ENCODE measurements around the gene ATXN2. TPM values are rescaled to one million over a fixed set of nuclear protein-coding genes. Genes with fewer than 3 reads are reported as not detected.

The ATXN2 gene
- total RNA-seq, 1 experiment from 2014 or later: 72.9 TPM

DNA sequence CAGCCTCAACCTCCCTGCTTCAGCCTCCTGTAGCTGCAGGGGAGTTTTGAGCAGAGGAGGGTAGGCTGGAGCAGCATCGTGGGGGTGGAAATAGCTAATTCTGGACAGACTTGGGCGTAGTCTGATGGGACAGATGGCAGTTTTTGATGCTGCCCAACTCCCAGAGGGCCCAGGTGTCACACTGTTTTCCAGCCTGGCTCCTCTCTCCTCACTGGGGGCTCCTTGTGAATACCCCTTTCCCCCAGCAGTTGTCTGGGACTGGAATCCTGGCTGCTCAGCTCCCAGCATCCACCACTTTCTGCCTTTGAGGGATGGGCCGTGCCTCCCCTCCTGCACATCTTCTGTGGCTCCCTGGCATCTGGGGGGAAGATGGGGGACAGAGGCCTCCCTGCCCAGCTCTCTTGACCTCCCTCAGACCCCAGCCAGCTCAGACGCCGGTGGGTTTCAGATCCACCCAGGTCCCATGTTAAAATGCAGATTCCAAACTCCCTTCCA, 159.4 kb downstream of the ATXN2 start:
- no peaks in the 10 kb centered on the region for H3K27me3 ChIP-seq (ENCODE audit: insufficient read depth, low read length)
- H2AFZ ChIP-seq (ENCODE audit: low read length): no peak overlapping the region
- H2BK12ac ChIP-seq (ENCODE audit: insufficient read length, low read depth, low read length): no peak overlapping the region
- H2BK15ac ChIP-seq (ENCODE audit: low read depth, low read length): no peak overlapping the region
- no peak overlapping the region for H2AK5ac ChIP-seq (ENCODE audit: insufficient read length, low read length)
- no peak overlapping the region for H3K14ac ChIP-seq (ENCODE audit: insufficient read depth, low read length)
- no peak overlapping the region for H3K23ac ChIP-seq (ENCODE audit: insufficient read length, low read depth, low read length)
- no peaks in the 10 kb centered on the region; the same call in 1 of the 2 replicates for H3K27me3 Mint-ChIP-seq (ENCODE audit: low read depth)
- H3K4me2 ChIP-seq (ENCODE audit: insufficient read depth, insufficient read length, low read length): no peak overlapping the region
- no peak overlapping the region for H2BK5ac ChIP-seq (ENCODE audit: insufficient read length, low read length)
- H3K4me3 Mint-ChIP-seq: no peak overlapping the region
- peak overlapping the region in 1 of 3 experiments; percentile 15; a peak in 1 of 7 replicates for H3K27ac Mint-ChIP-seq
- peaks cover 41 to 45% of the 10 kb centered on the region in 2 experiments for H3K4me1 Mint-ChIP-seq
- no peaks in the 10 kb centered on the region for H4K20me1 ChIP-seq (ENCODE audit: control insufficient read depth, insufficient read depth, insufficient read length)
- no peak overlapping the region for H3K4ac ChIP-seq (ENCODE audit: low read depth, low read length)
- H3K9me3 Mint-ChIP-seq: no peaks in the 10 kb centered on the region
- no peaks in the 10 kb centered on the region for H3K79me1 ChIP-seq (ENCODE audit: insufficient read depth, low read depth, low read length, poor library complexity, severe bottlenecking)
- no peak overlapping the region for H4K91ac ChIP-seq (ENCODE audit: insufficient read length, low read depth, low read length)
- no peak overlapping the region for H3K9ac ChIP-seq (ENCODE audit: extremely low read depth, insufficient read length, low read length)
- peaks cover 9% of the 10 kb centered on the region; the same call in 1 of the 2 replicates for H3K4me1 ChIP-seq (ENCODE audit: insufficient read depth, low read length)
- H4K8ac ChIP-seq (replicated peaks; ENCODE audit: insufficient read length, low read depth, low read length): no peak overlapping the region
- H2BK120ac ChIP-seq (ENCODE audit: low read depth, low read length, poor library complexity, severe bottlenecking): no peak overlapping the region
- H3K9me3 ChIP-seq (ENCODE audit: control insufficient read depth, low read depth, low read length): no peaks in the 10 kb centered on the region
- H3T11ph ChIP-seq (ENCODE audit: low read length): no peak overlapping the region
- H3K56ac ChIP-seq (ENCODE audit: insufficient read length, low read depth, low read length): no peak overlapping the region
- H3K18ac ChIP-seq (ENCODE audit: insufficient read length, low read depth, low read length): no peak overlapping the region
- H3K23me2 ChIP-seq (ENCODE audit: insufficient read length, low read depth, low read length, poor library complexity, severe bottlenecking): no peaks in the 10 kb centered on the region
- peaks cover 14% of the 10 kb centered on the region; the same call in 1 of the 2 replicates for H3K79me2 ChIP-seq (ENCODE audit: insufficient read depth, low read length)
- no CpG with 5 or more reads among the region's 5 CpGs for WGBS (ENCODE audit: extremely low coverage, insufficient read length, low lambda C conversion rate)
- H3K36me3 Mint-ChIP-seq (ENCODE audit: insufficient read depth in 1 of 3, low read depth in 3 of 3): peaks cover 0 to 14% (median 11%) of the 10 kb centered on the region in 3 experiments; a peak in 6 of 7 replicates
- TF ChIP-seq, protein P1, sequence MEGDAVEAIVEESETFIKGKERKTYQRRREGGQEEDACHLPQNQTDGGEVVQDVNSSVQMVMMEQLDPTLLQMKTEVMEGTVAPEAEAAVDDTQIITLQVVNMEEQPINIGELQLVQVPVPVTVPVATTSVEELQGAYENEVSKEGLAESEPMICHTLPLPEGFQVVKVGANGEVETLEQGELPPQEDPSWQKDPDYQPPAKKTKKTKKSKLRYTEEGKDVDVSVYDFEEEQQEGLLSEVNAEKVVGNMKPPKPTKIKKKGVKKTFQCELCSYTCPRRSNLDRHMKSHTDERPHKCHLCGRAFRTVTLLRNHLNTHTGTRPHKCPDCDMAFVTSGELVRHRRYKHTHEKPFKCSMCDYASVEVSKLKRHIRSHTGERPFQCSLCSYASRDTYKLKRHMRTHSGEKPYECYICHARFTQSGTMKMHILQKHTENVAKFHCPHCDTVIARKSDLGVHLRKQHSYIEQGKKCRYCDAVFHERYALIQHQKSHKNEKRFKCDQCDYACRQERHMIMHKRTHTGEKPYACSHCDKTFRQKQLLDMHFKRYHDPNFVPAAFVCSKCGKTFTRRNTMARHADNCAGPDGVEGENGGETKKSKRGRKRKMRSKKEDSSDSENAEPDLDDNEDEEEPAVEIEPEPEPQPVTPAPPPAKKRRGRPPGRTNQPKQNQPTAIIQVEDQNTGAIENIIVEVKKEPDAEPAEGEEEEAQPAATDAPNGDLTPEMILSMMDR (conservative IDR thresholded peaks at IDR 0.05): no peak
- no peak overlapping the region for H4K5ac ChIP-seq (ENCODE audit: insufficient read length, low read depth, low read length)
- no peak overlapping the region for H2BK20ac ChIP-seq (ENCODE audit: low read depth, low read length, poor library complexity, severe bottlenecking)
- peak; percentile 26 for DNase-seq
- no peak overlapping the region for H3K27ac ChIP-seq (ENCODE audit: insufficient read length, low read depth, low read length)

Data from H9 (cell line).